Measurements from ENCODE around the gene FOXC1. TPM values are rescaled to one million over a fixed set of nuclear protein-coding genes. Genes with fewer than 3 reads are reported as not detected.

FOXC1 gene
- total RNA-seq, 1 experiment from 2014 or later = not detected

GRCh38 chr6:1619098-1619672 is 9.5 kb downstream of the FOXC1 start:
- Histone ChIP-seq H3K18ac (ENCODE audit: insufficient read length, low read depth, low read length) (no peak overlapping the region), H2BK12ac (ENCODE audit: insufficient read length, low read depth, low read length) (no peak overlapping the region), H3K56ac (ENCODE audit: insufficient read length, low read depth, low read length) (no peak overlapping the region), H4K20me1 (ENCODE audit: control insufficient read depth, insufficient read depth, insufficient read length) (peaks cover 3% of the 10 kb centered on the region), H3K4ac (ENCODE audit: low read depth, low read length) (no peak overlapping the region), H2BK5ac (ENCODE audit: insufficient read length, low read length) (no peak overlapping the region), H3K79me2 (ENCODE audit: insufficient read depth, low read length) (no peaks in the 10 kb centered on the region), H3K23ac (ENCODE audit: insufficient read length, low read depth, low read length) (no peak overlapping the region), H4K8ac (replicated peaks; ENCODE audit: insufficient read length, low read depth, low read length) (no peak overlapping the region), H3K4me2 (ENCODE audit: insufficient read depth, insufficient read length, low read length) (no peak overlapping the region), H3K9me3 (ENCODE audit: control insufficient read depth, low read depth, low read length) (no peaks in the 10 kb centered on the region), H2BK120ac (ENCODE audit: low read depth, low read length, poor library complexity, severe bottlenecking) (no peak overlapping the region), H2BK15ac (ENCODE audit: low read depth, low read length) (no peak overlapping the region), H3K23me2 (ENCODE audit: insufficient read length, low read depth, low read length, poor library complexity, severe bottlenecking) (peaks cover 10% of the 10 kb centered on the region), H3K9ac (ENCODE audit: extremely low read depth, insufficient read length, low read length) (no peak overlapping the region), H3K27me3 (ENCODE audit: insufficient read depth, low read length) (peaks cover 99% of the 10 kb centered on the region), H3K79me1 (ENCODE audit: insufficient read depth, low read depth, low read length, poor library complexity, severe bottlenecking) (no peaks in the 10 kb centered on the region), H2AFZ (ENCODE audit: low read length) (no peak overlapping the region), H3T11ph (ENCODE audit: low read length) (no peak overlapping the region), H3K4me1 (ENCODE audit: insufficient read depth, low read length) (no peaks in the 10 kb centered on the region; the same call in 1 of the 2 replicates), H2BK20ac (ENCODE audit: low read depth, low read length, poor library complexity, severe bottlenecking) (no peak overlapping the region), H3K14ac (ENCODE audit: insufficient read depth, low read length) (no peak overlapping the region), H2AK5ac (ENCODE audit: insufficient read length, low read length) (no peak overlapping the region), H4K5ac (ENCODE audit: insufficient read length, low read depth, low read length) (no peak overlapping the region), H4K91ac (ENCODE audit: insufficient read length, low read depth, low read length) (no peak overlapping the region), H3K27ac (ENCODE audit: insufficient read length, low read depth, low read length) (no peak overlapping the region)
- no peak overlapping the region for H3K27ac Mint-ChIP-seq
- no peak for TF ChIP-seq CTCF (conservative IDR thresholded peaks at IDR 0.05)
- no peaks in the 10 kb centered on the region; a peak in 2 of 5 replicates for H3K9me3 Mint-ChIP-seq
- H3K4me3 Mint-ChIP-seq = no peak overlapping the region; a peak in 1 of 5 replicates
- H3K27me3 Mint-ChIP-seq (ENCODE audit: low read depth) = peaks cover 97% of the 10 kb centered on the region
- H3K4me1 Mint-ChIP-seq = peaks cover 3 to 26% of the 10 kb centered on the region in 2 experiments; a peak in 3 of 4 replicates
- no CpG with 5 or more reads among the region's 40 CpGs for whole genome bisulfite sequencing (ENCODE audit: extremely low coverage, insufficient read length, low lambda C conversion rate)
- DNase-seq = no peak
- peaks cover 0 to 5% (median 4%) of the 10 kb centered on the region in 3 experiments; a peak in 4 of 7 replicates for H3K36me3 Mint-ChIP-seq (ENCODE audit: insufficient read depth in 1 of 3, low read depth in 3 of 3)

Data from H9 (cell line).